Right renal pelvis (tissue), 4 donors: ENCODE data around the gene GRPR. TPM values are rescaled to one million over a fixed set of nuclear protein-coding genes. Genes with fewer than 3 reads are reported as not detected.
"Not testable (repeated sequence)": the region's sequence is repeated elsewhere in the genome, so short reads cannot be mapped to it uniquely, and the experiment has no call there.

Experiments
- DNase-seq, 4 donors: peaks; one replicate each; pipeline ENCODE4 v3.0.0-alpha.2; 2013; ENCODE audit warnings: low read depth in 4 of 4, low spot score in 3 of 4, missing footprints in 1 of 4
- polyA plus RNA-seq, 4 donors: library from polyadenylated mRNA; unstranded; fragments of 120-200 nt; gene quantifications; one replicate each; pipeline ENCODE4 v1.2.1, GENCODE V29; 2013; ENCODE audit not compliant: insufficient read length in 4 of 4

Gene GRPR
- polyA plus RNA-seq, 4 donors: 0.24 to 0.40 (median 0.27) TPM

- DNase-seq: no peak
Observed at GRCh38 chrX:16175329-16176061, 52.1 kb downstream of the GRPR start.

GRCh38 chrX:16177260-16177659, 53.9 kb downstream of the GRPR start:
- DNase-seq: no peak

GRCh38 chrX:16183843-16184242, 60.5 kb downstream of the GRPR start:
- not testable (repeated sequence) for DNase-seq

GRCh38 chrX:16185725-16186136, 62.4 kb downstream of the GRPR start:
- DNase-seq: no peak

- no peak for DNase-seq
Observed at GRCh38 chrX:16186380-16187007, 63.1 kb downstream of the GRPR start.

- DNase-seq: no peak
Observed at GRCh38 chrX:16187024-16187760, 63.8 kb downstream of the GRPR start.

- no peak for DNase-seq
Observed at GRCh38 chrX:16188687-16189086, 65.3 kb downstream of the GRPR start.

GRCh38 chrX:16191605-16192004, 68.2 kb downstream of the GRPR start:
- no peak for DNase-seq

- DNase-seq: no peak
Observed at GRCh38 chrX:16196829-16197228, 73.5 kb downstream of the GRPR start.

- no peak for DNase-seq
Observed at GRCh38 chrX:16199343-16199742, 76.0 kb downstream of the GRPR start.

- no peak for DNase-seq
Observed at GRCh38 chrX:16202943-16203342, 79.6 kb downstream of the GRPR start.

Other genes with a start within 250 kb of the GRPR start
- under 1 TPM in 2 of 4 donors, not detected in 2; 0.13 to 0.14 TPM for gene MAGEB17, start 43.9 kb downstream of the GRPR start, polyA plus RNA-seq